Measurements from ENCODE around the gene EMILIN3. TPM values are rescaled to one million over a fixed set of nuclear protein-coding genes. Genes with fewer than 3 reads are reported as not detected.

Gene EMILIN3
- total RNA-seq, 1 experiment from 2014 or later: not detected

DNA sequence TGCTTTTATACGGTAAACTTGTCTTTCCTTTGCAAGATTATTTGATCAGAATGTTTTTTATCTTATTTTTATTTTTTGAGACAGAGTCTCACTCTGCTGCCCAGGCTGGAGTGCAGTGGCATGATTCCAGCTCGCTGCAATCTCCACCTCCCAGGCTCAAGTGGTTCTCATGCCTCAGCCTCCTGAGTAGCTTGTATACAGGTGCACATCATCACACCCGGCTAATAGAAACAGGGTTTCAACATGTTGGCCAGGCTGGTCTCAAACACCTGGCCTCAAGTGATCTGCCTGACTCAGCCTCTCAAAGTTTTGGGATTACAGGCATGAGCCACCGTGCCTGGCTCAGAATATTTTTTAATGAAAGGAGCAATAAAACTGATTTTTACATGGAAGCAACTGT is 34.9 kb downstream of the EMILIN3 start:
- Histone ChIP-seq H3K27ac (ENCODE audit: low read depth, low read length) (no peak overlapping the region), H3K9ac (ENCODE audit: low read length) (no peak overlapping the region), H3K27me3 (ENCODE audit: insufficient read depth, low read length) (no peaks in the 10 kb centered on the region), H4K20me1 (ENCODE audit: insufficient read depth) (no peaks in the 10 kb centered on the region), H3K9me3 (ENCODE audit: control insufficient read depth in 1 of 2, insufficient read depth in 1 of 2, low read depth in 1 of 2, low read length in 2 of 2) (no peaks in the 10 kb centered on the region), H3K36me3 (ENCODE audit: control insufficient read depth in 1 of 2, insufficient read depth in 2 of 2, low read length in 2 of 2) (no peaks in the 10 kb centered on the region), H3K4me2 (ENCODE audit: low read length) (no peak overlapping the region), H3K9me2 (ENCODE audit: insufficient read depth) (no peaks in the 10 kb centered on the region), H3K79me2 (ENCODE audit: insufficient read depth, low read length) (no peaks in the 10 kb centered on the region), H2AFZ (ENCODE audit: low read depth, low read length, poor library complexity, severe bottlenecking) (no peak overlapping the region), H3K4me3 (replicated peaks in 1 of 2; ENCODE audit: low read depth in 1 of 2, low read length in 2 of 2) (no peak overlapping the region), H3K4me1 (ENCODE audit: control insufficient read depth in 1 of 2, insufficient read depth in 2 of 2, low read length in 2 of 2) (peaks cover 7 to 19% of the 10 kb centered on the region in 2 experiments; a peak in 3 of 4 replicates)
- no peak for TF ChIP-seq ZFX (IDR thresholded peaks at IDR 0.05)
- no peak for TF ChIP-seq SP1 (IDR thresholded peaks at IDR 0.05; ENCODE audit: low read depth)
- TF ChIP-seq SIN3A (IDR thresholded peaks at IDR 0.05; ENCODE audit: low read depth): no peak
- TF ChIP-seq RAD21 (IDR thresholded peaks at IDR 0.05; ENCODE audit: low read depth): no peak
- TF ChIP-seq TCF7L2 (IDR thresholded peaks at IDR 0.05; ENCODE audit: borderline replicate concordance, extremely low read depth, insufficient read depth, insufficient read length): no peak
- no peak for TF ChIP-seq CBX3 (IDR thresholded peaks at IDR 0.05; ENCODE audit: low read depth)
- TF ChIP-seq, protein P1, sequence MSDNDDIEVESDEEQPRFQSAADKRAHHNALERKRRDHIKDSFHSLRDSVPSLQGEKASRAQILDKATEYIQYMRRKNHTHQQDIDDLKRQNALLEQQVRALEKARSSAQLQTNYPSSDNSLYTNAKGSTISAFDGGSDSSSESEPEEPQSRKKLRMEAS (IDR thresholded peaks at IDR 0.05): no peak
- TF ChIP-seq EZH2phosphoT487 (IDR thresholded peaks at IDR 0.05; ENCODE audit: borderline replicate concordance): no peak
- TF ChIP-seq FOSL1 (IDR thresholded peaks at IDR 0.05; ENCODE audit: low read depth): no peak
- TF ChIP-seq ELF1 (IDR thresholded peaks at IDR 0.05; ENCODE audit: borderline replicate concordance, low read depth): no peak
- TF ChIP-seq POLR2AphosphoS5 (IDR thresholded peaks at IDR 0.05; ENCODE audit: low read depth, low read length): no peak
- no peak for TF ChIP-seq EZH2 (IDR thresholded peaks at IDR 0.05)
- TF ChIP-seq, protein P2, sequence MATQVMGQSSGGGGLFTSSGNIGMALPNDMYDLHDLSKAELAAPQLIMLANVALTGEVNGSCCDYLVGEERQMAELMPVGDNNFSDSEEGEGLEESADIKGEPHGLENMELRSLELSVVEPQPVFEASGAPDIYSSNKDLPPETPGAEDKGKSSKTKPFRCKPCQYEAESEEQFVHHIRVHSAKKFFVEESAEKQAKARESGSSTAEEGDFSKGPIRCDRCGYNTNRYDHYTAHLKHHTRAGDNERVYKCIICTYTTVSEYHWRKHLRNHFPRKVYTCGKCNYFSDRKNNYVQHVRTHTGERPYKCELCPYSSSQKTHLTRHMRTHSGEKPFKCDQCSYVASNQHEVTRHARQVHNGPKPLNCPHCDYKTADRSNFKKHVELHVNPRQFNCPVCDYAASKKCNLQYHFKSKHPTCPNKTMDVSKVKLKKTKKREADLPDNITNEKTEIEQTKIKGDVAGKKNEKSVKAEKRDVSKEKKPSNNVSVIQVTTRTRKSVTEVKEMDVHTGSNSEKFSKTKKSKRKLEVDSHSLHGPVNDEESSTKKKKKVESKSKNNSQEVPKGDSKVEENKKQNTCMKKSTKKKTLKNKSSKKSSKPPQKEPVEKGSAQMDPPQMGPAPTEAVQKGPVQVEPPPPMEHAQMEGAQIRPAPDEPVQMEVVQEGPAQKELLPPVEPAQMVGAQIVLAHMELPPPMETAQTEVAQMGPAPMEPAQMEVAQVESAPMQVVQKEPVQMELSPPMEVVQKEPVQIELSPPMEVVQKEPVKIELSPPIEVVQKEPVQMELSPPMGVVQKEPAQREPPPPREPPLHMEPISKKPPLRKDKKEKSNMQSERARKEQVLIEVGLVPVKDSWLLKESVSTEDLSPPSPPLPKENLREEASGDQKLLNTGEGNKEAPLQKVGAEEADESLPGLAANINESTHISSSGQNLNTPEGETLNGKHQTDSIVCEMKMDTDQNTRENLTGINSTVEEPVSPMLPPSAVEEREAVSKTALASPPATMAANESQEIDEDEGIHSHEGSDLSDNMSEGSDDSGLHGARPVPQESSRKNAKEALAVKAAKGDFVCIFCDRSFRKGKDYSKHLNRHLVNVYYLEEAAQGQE (IDR thresholded peaks at IDR 0.05; ENCODE audit: low read depth): no peak
- CTCF ChIA-PET: interaction anchor here (1.2 kb wide), 2 partner anchors 9 to 196 kb away, joined by 3 to 4 read pairs; partner anchors contain the start of gene LPIN3
- DNase-seq (ENCODE audit: low read depth, low spot score) (no peak), ATAC-seq (no peak)
- RAD21 ChIA-PET (ENCODE audit: low non-redundant PET in 1 of 2, low total read pairs in 2 of 2, uncharacterized antibody in 2 of 2, unreplicated experiment in 2 of 2): no interaction called here
- intact Hi-C loops (cut with micrococcal nuclease): no loop called here
- POLR2A ChIA-PET: no interaction called here
- BruUV-seq (replicated peaks): no TSS peak
